Neuronal stem cell (in vitro differentiated cells): ENCODE measurements around the gene YWHAG.
"Not testable (repeated sequence)": the region's sequence is repeated elsewhere in the genome, so short reads cannot be mapped to it uniquely, and the experiment has no call there.

ENCODE experiments used
- DNase-seq: peaks from one replicate; pipeline ENCODE4 v3.0.0-alpha.2; 2013; ENCODE audit warnings: low spot score
- H2AFZ ChIP-seq: one replicate; pipeline ENCODE4 v1.6.1; 2013; ENCODE audit warnings: mild to moderate bottlenecking, low read length, inconsistent platforms
- H2AK5ac ChIP-seq: 2 replicates; pipeline ENCODE4 v1.6.1; 2013; ENCODE audit warnings: low read depth, mild to moderate bottlenecking, inconsistent platforms, low read length, moderate library complexity, mixed read lengths
- H2BK120ac ChIP-seq: 2 replicates; pipeline ENCODE4 v1.6.1; 2013; ENCODE audit warnings: low read depth, mild to moderate bottlenecking, inconsistent platforms, low read length, moderate library complexity, mixed read lengths
- H2BK12ac ChIP-seq: one replicate; pipeline ENCODE4 v1.6.1; 2013; ENCODE audit warnings: low read length, inconsistent platforms
- H2BK15ac ChIP-seq: 2 replicates; pipeline ENCODE4 v1.6.1; 2013; ENCODE audit warnings: mild to moderate bottlenecking, low read length, inconsistent platforms, mixed read lengths
- H2BK5ac ChIP-seq: one replicate; pipeline ENCODE4 v1.6.1; 2013; ENCODE audit warnings: inconsistent platforms, mild to moderate bottlenecking, low read length, moderate library complexity
- H3K14ac ChIP-seq: one replicate; pipeline ENCODE4 v1.6.1; 2013; ENCODE audit warnings: low read length, inconsistent platforms
- H3K18ac ChIP-seq: 2 replicates; pipeline ENCODE4 v1.6.1; 2013; ENCODE audit warnings: low read length, inconsistent platforms
- H3K23ac ChIP-seq: 2 replicates; pipeline ENCODE4 v1.6.1; 2013; ENCODE audit warnings: low read depth, mild to moderate bottlenecking, mixed read lengths, low read length, inconsistent platforms; ENCODE audit not compliant: poor library complexity
- H3K27ac ChIP-seq: replicated peaks from 3 replicates; pipeline ENCODE4 v1.5.1; 2013; ENCODE audit warnings: low read length, inconsistent platforms
- H3K27me3 ChIP-seq, 3 experiments: 2 replicates each; pipeline ENCODE4 v1.6.1; 2013; ENCODE audit warnings: low read length in 3 of 3, mild to moderate bottlenecking in 2 of 3, inconsistent platforms in 1 of 3, low read depth in 1 of 3, mixed read lengths in 1 of 3, moderate library complexity in 1 of 3; ENCODE audit not compliant: control insufficient read depth in 3 of 3, insufficient read depth in 3 of 3
- H3K36me3 ChIP-seq, 2 donors: replicated peaks in 1 of 2; 2 replicates each; pipeline ENCODE4 v1.6.1; 2013; ENCODE audit warnings: low read length in 2 of 2; ENCODE audit not compliant: control insufficient read depth in 2 of 2, insufficient read depth in 2 of 2
- H3K4ac ChIP-seq: 2 replicates; pipeline ENCODE4 v1.6.1; 2013; ENCODE audit warnings: inconsistent platforms, mild to moderate bottlenecking, low read length, moderate library complexity
- H3K4me1 ChIP-seq, 2 donors: 1 replicate in 1 of 2; 2 replicates in 1 of 2; pipeline ENCODE4 v1.6.1; 2013; ENCODE audit warnings: low read length in 2 of 2, low read depth in 1 of 2; ENCODE audit not compliant: control insufficient read depth in 2 of 2, insufficient read depth in 1 of 2
- H3K4me2 ChIP-seq: one replicate; pipeline ENCODE4 v1.6.1; 2013; ENCODE audit warnings: mild to moderate bottlenecking, low read length, inconsistent platforms; ENCODE audit not compliant: insufficient read depth, poor library complexity, severe bottlenecking
- H3K4me3 ChIP-seq, 2 donors: 2 replicates each; pipeline ENCODE4 v1.5.1; 2013; ENCODE audit warnings: low read length in 2 of 2, mild to moderate bottlenecking in 2 of 2, inconsistent platforms in 1 of 2, moderate library complexity in 1 of 2
- H3K79me1 ChIP-seq: one replicate; pipeline ENCODE4 v1.6.1; 2013; ENCODE audit warnings: low read depth, mild to moderate bottlenecking, inconsistent platforms, low read length, moderate library complexity
- H3K9ac ChIP-seq: one replicate; pipeline ENCODE4 v1.6.1; 2013; ENCODE audit warnings: mild to moderate bottlenecking, low read depth, low read length, inconsistent platforms; ENCODE audit not compliant: poor library complexity
- H3K9me3 ChIP-seq, 2 donors: replicated peaks in 1 of 2; 2 replicates each; pipeline versions ENCODE3 to v1.6.1; 2013; ENCODE audit warnings: low read length in 2 of 2, mild to moderate bottlenecking in 2 of 2, inconsistent platforms in 1 of 2, low read depth in 1 of 2, mixed read lengths in 1 of 2, moderate library complexity in 1 of 2; ENCODE audit not compliant: control insufficient read depth in 2 of 2, insufficient read depth in 1 of 2
- H4K8ac ChIP-seq: one replicate; pipeline ENCODE4 v1.6.1; 2013; ENCODE audit warnings: low read depth, mild to moderate bottlenecking, inconsistent platforms, low read length, moderate library complexity
- H4K91ac ChIP-seq: one replicate; pipeline ENCODE4 v1.6.1; 2013; ENCODE audit warnings: low read length, low read depth, mild to moderate bottlenecking, inconsistent platforms; ENCODE audit not compliant: poor library complexity
- WGBS, 2 donors: extraction: QIAGEN DNeasy Blood & Tissue Kit; methylation state at CpG; one replicate each; pipeline ENCODE4 v1.1.7; 2013; ENCODE audit warnings: missing lambda C conversion rate in 2 of 2, mixed read lengths in 1 of 2; ENCODE audit not compliant: insufficient read length in 2 of 2, insufficient replicate concordance in 1 of 2; ENCODE audit errors: extremely low coverage in 2 of 2; 5-methylcytosine and 5-hydroxymethylcytosine counted together

Gene YWHAG

DNA sequence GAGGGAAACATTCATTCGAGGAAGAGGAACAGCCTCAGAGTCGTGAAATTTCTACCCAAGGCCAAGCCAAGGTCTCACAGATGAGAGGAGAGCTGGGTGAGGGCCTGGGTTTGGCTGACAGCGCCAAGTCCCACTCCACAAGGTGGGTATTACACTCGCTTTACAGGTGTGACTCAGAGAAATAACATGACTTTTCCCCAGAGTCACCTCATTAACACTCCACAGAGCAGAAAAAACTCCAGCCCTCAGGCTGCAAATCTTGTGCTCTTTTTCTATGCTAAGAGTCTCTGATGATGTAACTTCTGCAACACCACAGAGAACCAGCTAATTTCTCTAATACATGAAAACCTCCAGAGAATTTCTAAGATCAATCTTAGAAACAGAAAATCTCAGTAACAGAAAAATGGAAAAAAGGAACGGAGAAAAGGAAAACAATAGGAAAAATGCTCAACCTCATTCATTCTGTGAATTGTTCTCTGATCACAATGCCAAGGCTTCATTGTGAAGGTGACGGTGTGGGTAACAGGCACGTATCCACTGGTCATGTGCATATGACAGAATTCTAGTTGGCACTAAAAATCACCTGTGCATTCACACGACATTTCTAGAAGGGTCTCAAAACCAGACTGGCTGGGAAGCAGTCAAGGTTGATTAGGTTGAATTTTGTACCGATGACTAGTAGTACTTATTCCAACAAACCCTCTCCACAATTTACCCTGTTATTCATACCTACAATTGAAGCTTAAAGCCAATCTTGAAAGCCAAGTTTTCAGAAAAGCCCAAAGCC lies 20.3 kb downstream of the YWHAG start:
- Histone ChIP-seq H3K36me3 (peaks cover 15 to 91% of the 10 kb centered on the region in 2 donors), H3K4ac (no peak overlapping the region), H2BK15ac (no peak overlapping the region), H3K4me3 (no peak overlapping the region), H3K18ac (no peak overlapping the region), H3K79me1 (peaks cover 1% of the 10 kb centered on the region), H3K14ac (no peak overlapping the region), H4K91ac (no peak overlapping the region), H3K23ac (no peak overlapping the region), H2AK5ac (no peak overlapping the region), H3K27me3 (no peaks in the 10 kb centered on the region), H3K9ac (no peak overlapping the region), H3K4me1 (peaks cover 0 to 3% of the 10 kb centered on the region in 2 donors), H2BK12ac (no peak overlapping the region), H3K27ac (no peak overlapping the region), H3K9me3 (no peaks in the 10 kb centered on the region), H4K8ac (no peak overlapping the region), H2BK120ac (no peak overlapping the region), H2BK5ac (no peak overlapping the region), H2AFZ (no peak overlapping the region), H3K4me2 (no peak overlapping the region)
- no CpG with 5 or more reads among the region's 9 CpGs for WGBS, 2 donors
- DNase-seq: no peak

- Histone ChIP-seq H3K4me2 (no peak overlapping the region), H3K27ac (no peak overlapping the region), H3K4me3 (no peak overlapping the region), H3K14ac (no peak overlapping the region), H2BK15ac (no peak overlapping the region), H2AFZ (no peak overlapping the region), H3K27me3 (no peaks in the 10 kb centered on the region), H4K8ac (no peak overlapping the region), H4K91ac (no peak overlapping the region), H2AK5ac (no peak overlapping the region), H3K4ac (no peak overlapping the region), H3K9ac (no peak overlapping the region), H3K23ac (no peak overlapping the region), H3K79me1 (peaks cover 3% of the 10 kb centered on the region), H2BK5ac (no peak overlapping the region), H3K9me3 (no peaks in the 10 kb centered on the region), H3K18ac (no peak overlapping the region), H2BK120ac (no peak overlapping the region), H3K4me1 (no peaks in the 10 kb centered on the region), H2BK12ac (no peak overlapping the region), H3K36me3 (peaks cover 12 to 92% of the 10 kb centered on the region in 2 donors)
- no peak for DNase-seq
- WGBS, 2 donors: no CpG with 5 or more reads among the region's 6 CpGs
These were observed 21.6 kb downstream of the YWHAG start for GRCh38 chr7:76337147-76337546.

DNA sequence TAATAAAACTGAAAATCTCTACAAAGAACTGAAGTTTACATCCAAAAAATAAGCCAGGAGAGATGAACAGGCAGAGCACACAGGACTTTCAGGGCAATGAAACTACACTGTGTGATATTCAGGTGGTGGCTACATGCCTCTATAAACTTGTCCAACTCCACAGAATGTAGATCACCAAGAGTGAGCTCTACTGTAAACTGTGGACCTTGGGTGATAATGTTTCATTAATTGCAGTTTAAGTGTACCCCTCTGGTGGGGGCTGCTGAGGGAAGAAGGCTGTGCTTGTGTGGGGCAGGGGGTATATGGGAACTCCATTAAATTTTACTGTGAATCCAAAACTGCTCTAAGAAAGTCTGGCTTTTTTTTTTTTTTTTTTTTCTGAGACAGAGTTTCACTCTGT lies 22.7 kb downstream of the YWHAG start:
- no peak overlapping the region for H4K8ac ChIP-seq
- H3K23ac ChIP-seq: no peak overlapping the region
- H2BK5ac ChIP-seq: no peak overlapping the region
- H4K91ac ChIP-seq: no peak overlapping the region
- no peaks in the 10 kb centered on the region for H3K9me3 ChIP-seq
- H3K4me3 ChIP-seq: no peak overlapping the region
- no peak overlapping the region for H2AK5ac ChIP-seq
- peaks cover 6% of the 10 kb centered on the region for H3K79me1 ChIP-seq
- H3K9ac ChIP-seq: no peak overlapping the region
- no peak overlapping the region for H2AFZ ChIP-seq
- no peak overlapping the region for H2BK120ac ChIP-seq
- no peak overlapping the region for H3K14ac ChIP-seq
- H3K27ac ChIP-seq: no peak overlapping the region
- DNase-seq: no peak
- no peak overlapping the region for H3K18ac ChIP-seq
- H3K4me2 ChIP-seq: no peak overlapping the region
- no peaks in the 10 kb centered on the region for H3K27me3 ChIP-seq
- H3K36me3 ChIP-seq: peaks cover 12 to 92% of the 10 kb centered on the region in 2 donors
- H2BK15ac ChIP-seq: no peak overlapping the region
- H3K4me1 ChIP-seq: no peaks in the 10 kb centered on the region
- H2BK12ac ChIP-seq: no peak overlapping the region
- no peak overlapping the region for H3K4ac ChIP-seq

GRCh38 chr7:76335417-76335816 lies 23.4 kb downstream of the YWHAG start:
- H2BK120ac ChIP-seq, H3K9ac ChIP-seq, H2BK5ac ChIP-seq, H3K27ac ChIP-seq, H3K4me2 ChIP-seq, H3K4me1 ChIP-seq, H3K14ac ChIP-seq, H2BK15ac ChIP-seq, H3K27me3 ChIP-seq, H3K18ac ChIP-seq, H2BK12ac ChIP-seq, H3K79me1 ChIP-seq, H3K9me3 ChIP-seq, H4K91ac ChIP-seq, H3K4ac ChIP-seq, H3K23ac ChIP-seq, H4K8ac ChIP-seq, DNase-seq, H2AK5ac ChIP-seq, H3K4me3 ChIP-seq, H2AFZ ChIP-seq: not testable (repeated sequence)
- peaks cover 13 to 92% of the 10 kb centered on the region in 2 donors for H3K36me3 ChIP-seq
- no CpG with 5 or more reads among the region's 2 CpGs for WGBS, 2 donors
